Measurements from ENCODE around the gene RELT. TPM values are rescaled to one million over a fixed set of nuclear protein-coding genes. Genes with fewer than 3 reads are reported as not detected.
A peak's percentile ranks its signal among the peaks of the same experiment; 100 is the strongest.

Gene RELT
- polyA plus RNA-seq, 4 donors: 0.67 to 3.3 (median 2.1) TPM

DNA sequence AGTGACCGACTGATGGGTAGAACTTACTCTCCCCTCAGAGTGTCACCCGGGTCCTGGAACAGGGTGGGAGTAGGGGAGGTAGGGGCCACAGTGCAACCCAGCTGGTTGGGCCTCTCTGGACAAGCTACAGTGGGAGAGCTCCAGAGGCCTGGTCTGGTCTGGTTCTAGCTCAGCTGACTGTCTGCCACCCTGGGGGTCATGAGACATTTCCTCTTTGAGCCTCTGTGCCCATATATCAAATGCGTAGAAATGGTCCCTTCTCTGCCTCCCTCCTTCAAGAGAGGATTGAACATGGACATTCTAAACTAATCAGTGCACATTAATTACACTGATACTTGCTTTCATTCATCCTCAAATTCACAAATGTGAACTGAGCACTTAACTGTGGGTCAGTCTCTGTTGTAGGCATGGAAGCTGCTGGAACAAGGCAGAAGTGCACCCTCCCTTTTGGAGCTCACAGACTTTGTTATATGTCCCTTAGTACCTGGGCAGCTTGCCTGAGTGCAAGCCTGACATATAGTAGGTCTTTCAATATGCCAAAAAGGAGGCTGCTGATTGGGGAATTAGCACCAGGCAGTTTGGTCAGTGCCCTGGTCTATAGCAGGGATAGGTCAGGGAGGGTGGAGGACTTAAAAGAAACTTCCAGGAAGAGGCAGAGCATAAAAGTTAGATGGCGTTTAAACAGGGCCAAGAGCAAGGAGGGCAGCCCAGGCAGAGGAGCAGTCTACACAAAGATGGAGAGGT is 42.4 kb upstream of the RELT start:
- H3K4me3 ChIP-seq (ENCODE audit: low read depth in 1 of 3, low read length in 3 of 3): no peak overlapping the region
- no peaks in the 10 kb centered on the region for H3K27me3 ChIP-seq (ENCODE audit: control insufficient read depth in 3 of 3, insufficient read depth in 3 of 3, low read length in 3 of 3)
- DNase-seq (no peak), FAIRE-seq (no peak)
- peaks cover 0 to 51% (median 0%) of the 10 kb centered on the region in 3 donors for H3K36me3 ChIP-seq (ENCODE audit: control insufficient read depth in 3 of 3, insufficient read depth in 2 of 3, low read depth in 1 of 3, low read length in 3 of 3)
- H3K27ac ChIP-seq (ENCODE audit: low read depth in 1 of 3, low read length in 2 of 3): peak overlapping the region in 2 of 3 donors; percentile 76 to 79
- no peaks in the 10 kb centered on the region for H3K9me3 ChIP-seq (ENCODE audit: control insufficient read depth in 2 of 2, insufficient read depth in 1 of 2, low read depth in 1 of 2, low read length in 1 of 2)
- WGBS, 3 donors: 71 to 88% (median 82%) methylated on average over 4 of the region's 4 CpGs
- peaks cover 0 to 56% (median 8%) of the 10 kb centered on the region in 3 donors for H3K4me1 ChIP-seq (ENCODE audit: control insufficient read depth in 3 of 3, insufficient read depth in 2 of 3, low read depth in 1 of 3, low read length in 2 of 3)

DNA sequence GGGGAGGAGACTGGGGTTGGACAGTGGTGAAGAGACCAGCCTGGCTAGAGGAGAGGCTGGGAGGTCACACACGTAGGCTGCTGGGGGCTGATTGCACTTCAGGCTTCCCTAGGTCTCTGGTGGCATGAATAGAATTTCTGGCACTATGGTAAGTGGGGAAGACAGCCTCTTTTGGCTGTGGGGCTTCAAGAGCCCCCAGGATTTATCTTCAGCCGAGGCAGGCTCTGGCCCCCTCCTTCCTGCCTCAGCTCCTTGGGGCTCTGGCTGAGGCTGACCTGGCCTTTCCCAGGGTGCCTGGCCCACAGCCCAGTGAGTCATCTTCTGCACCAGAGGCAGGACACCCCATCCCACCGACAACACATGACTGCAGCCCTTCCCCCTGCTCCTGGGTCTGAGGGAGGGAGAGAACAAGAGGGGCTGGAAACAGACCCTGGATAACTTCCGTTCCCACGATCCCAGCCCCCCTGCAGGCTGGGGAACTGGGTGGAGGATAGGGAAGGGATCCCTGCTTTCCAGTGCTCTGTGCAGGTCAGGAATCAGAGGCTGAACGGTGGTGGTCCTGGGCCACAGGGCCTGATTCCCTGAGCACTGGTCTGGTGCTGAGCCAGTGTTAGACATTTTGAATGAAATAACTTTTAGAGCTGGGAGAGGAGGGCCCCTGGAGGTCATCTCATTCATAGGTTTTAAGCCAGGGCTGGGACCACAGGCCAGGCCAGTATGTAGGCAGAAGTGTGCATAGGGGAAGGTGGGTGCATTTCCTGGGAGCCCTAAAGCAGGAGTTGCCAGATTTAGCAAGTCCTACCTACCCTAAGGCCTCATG is 41.6 kb upstream of the RELT start:
- 54 to 72% (median 62%) methylated on average over 6 of the region's 6 CpGs for WGBS, 3 donors
- H3K27ac ChIP-seq (ENCODE audit: low read depth in 1 of 3, low read length in 2 of 3): peak overlapping the region in 2 of 3 donors; percentile 76 to 79
- H3K27me3 ChIP-seq (ENCODE audit: control insufficient read depth in 3 of 3, insufficient read depth in 3 of 3, low read length in 3 of 3): no peaks in the 10 kb centered on the region
- no peak for FAIRE-seq
- H3K9me3 ChIP-seq (ENCODE audit: control insufficient read depth in 2 of 2, insufficient read depth in 1 of 2, low read depth in 1 of 2, low read length in 1 of 2): no peaks in the 10 kb centered on the region
- peak in 1 of 2 donors; percentile 64 for DNase-seq
- peaks cover 0 to 54% (median 0%) of the 10 kb centered on the region in 3 donors for H3K36me3 ChIP-seq (ENCODE audit: control insufficient read depth in 3 of 3, insufficient read depth in 2 of 3, low read depth in 1 of 3, low read length in 3 of 3)
- H3K4me1 ChIP-seq (ENCODE audit: control insufficient read depth in 3 of 3, insufficient read depth in 2 of 3, low read depth in 1 of 3, low read length in 2 of 3): peaks cover 0 to 53% (median 8%) of the 10 kb centered on the region in 3 donors
- no peak overlapping the region for H3K4me3 ChIP-seq (ENCODE audit: low read depth in 1 of 3, low read length in 3 of 3)

DNA sequence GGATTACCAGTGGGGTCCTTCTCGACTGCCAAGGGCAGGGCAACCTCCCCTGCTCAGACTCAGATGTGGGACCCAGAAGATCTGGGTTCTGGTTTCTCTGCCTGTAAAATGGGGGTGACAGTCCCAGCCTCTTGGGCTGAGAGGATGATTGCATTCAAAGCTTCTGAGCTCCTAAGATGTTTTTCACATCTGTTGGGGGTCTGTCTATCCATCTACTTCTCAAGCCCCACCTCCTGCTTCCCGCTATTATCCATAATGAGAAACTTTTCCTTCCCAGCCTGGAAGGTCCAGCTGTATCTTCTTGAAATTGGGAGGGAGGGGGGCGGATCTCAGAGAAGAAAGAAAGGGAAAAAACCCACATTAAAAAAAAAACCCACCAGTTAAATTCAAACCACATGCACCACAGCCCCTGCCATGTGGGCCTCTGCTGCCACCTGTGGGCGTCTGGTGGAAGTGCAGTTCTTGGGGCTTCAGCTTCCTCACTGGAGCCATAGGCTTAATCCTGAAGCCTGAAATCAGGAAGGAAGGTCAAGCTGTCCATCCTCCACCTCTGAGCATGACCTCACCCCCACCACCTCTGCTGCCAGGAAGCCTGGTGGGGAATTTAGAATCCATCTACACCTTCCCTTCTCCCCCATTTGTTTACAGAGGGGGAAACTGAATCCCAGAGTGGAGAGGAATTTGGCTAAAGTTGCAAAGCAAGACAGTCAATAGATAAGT is 40.8 kb upstream of the RELT start:
- FAIRE-seq (no peak), DNase-seq (peak; percentile 72 to 87)
- Histone ChIP-seq H3K4me1 (ENCODE audit: control insufficient read depth in 3 of 3, insufficient read depth in 2 of 3, low read depth in 1 of 3, low read length in 2 of 3) (peaks cover 0 to 50% (median 8%) of the 10 kb centered on the region in 3 donors), H3K9me3 (ENCODE audit: control insufficient read depth in 2 of 2, insufficient read depth in 1 of 2, low read depth in 1 of 2, low read length in 1 of 2) (no peaks in the 10 kb centered on the region), H3K4me3 (ENCODE audit: low read depth in 1 of 3, low read length in 3 of 3) (no peak overlapping the region), H3K27me3 (ENCODE audit: control insufficient read depth in 3 of 3, insufficient read depth in 3 of 3, low read length in 3 of 3) (no peaks in the 10 kb centered on the region), H3K36me3 (ENCODE audit: control insufficient read depth in 3 of 3, insufficient read depth in 2 of 3, low read depth in 1 of 3, low read length in 3 of 3) (peaks cover 0 to 61% (median 0%) of the 10 kb centered on the region in 3 donors), H3K27ac (ENCODE audit: low read depth in 1 of 3, low read length in 2 of 3) (peak overlapping the region in 2 of 3 donors; percentile 53 to 76)
- WGBS, 3 donors: 13 to 27% (median 18%) methylated on average over 4 of the region's 4 CpGs

DNA sequence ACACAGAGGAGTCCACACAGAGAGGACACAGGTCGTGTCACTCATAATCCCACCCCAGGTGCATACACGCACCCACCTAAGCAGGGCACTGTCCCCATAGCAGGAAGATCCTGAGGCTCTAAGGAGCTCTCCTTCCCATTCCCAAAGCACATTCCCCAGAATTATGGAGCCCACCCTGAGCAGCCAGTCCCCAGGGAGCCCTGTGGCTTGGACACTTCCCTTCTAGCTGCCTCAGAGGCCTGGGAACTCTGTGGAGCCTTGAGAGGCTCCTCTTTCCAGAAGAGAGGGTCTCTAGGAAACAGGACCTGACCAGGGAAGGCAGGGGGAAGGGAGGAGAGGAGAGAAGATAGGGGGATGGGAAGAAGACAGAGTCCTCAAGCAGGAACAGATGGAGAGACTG is 38.4 kb upstream of the RELT start:
- FAIRE-seq (no peak), DNase-seq (no peak)
- Histone ChIP-seq H3K27ac (ENCODE audit: low read depth in 1 of 3, low read length in 2 of 3) (no peak overlapping the region), H3K36me3 (ENCODE audit: control insufficient read depth in 3 of 3, insufficient read depth in 2 of 3, low read depth in 1 of 3, low read length in 3 of 3) (peaks cover 0 to 57% (median 0%) of the 10 kb centered on the region in 3 donors), H3K9me3 (ENCODE audit: control insufficient read depth in 2 of 2, insufficient read depth in 1 of 2, low read depth in 1 of 2, low read length in 1 of 2) (no peaks in the 10 kb centered on the region), H3K27me3 (ENCODE audit: control insufficient read depth in 3 of 3, insufficient read depth in 3 of 3, low read length in 3 of 3) (no peaks in the 10 kb centered on the region), H3K4me3 (ENCODE audit: low read depth in 1 of 3, low read length in 3 of 3) (no peak overlapping the region), H3K4me1 (ENCODE audit: control insufficient read depth in 3 of 3, insufficient read depth in 2 of 3, low read depth in 1 of 3, low read length in 2 of 3) (peaks cover 0 to 26% (median 8%) of the 10 kb centered on the region in 3 donors)
- WGBS, 3 donors: 85 to 92% (median 91%) methylated on average over 2 of the region's 2 CpGs

DNA sequence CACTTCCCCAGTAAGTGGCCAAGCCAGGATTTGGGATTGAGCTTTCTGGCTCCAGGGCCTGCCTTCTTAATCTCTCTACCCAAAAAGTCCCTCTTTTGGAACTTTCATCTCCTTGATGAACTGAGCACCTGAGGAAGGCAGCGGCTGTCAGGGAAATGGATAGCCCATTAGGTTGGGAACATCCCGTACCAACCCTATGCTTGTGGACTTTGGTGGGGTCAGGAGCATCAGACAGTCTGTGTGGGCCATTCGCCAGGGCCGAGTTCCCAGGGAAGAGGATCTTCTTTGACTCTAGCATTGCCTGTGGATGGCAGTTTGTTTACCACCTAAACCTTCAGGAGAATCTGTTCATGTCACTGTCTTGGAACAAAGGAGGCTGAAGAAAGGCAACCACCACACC is 37.9 kb upstream of the RELT start:
- Histone ChIP-seq H3K4me3 (ENCODE audit: low read depth in 1 of 3, low read length in 3 of 3) (no peak overlapping the region), H3K4me1 (ENCODE audit: control insufficient read depth in 3 of 3, insufficient read depth in 2 of 3, low read depth in 1 of 3, low read length in 2 of 3) (peaks cover 0 to 25% (median 8%) of the 10 kb centered on the region in 3 donors), H3K9me3 (ENCODE audit: control insufficient read depth in 2 of 2, insufficient read depth in 1 of 2, low read depth in 1 of 2, low read length in 1 of 2) (no peaks in the 10 kb centered on the region), H3K27ac (ENCODE audit: low read depth in 1 of 3, low read length in 2 of 3) (no peak overlapping the region), H3K36me3 (ENCODE audit: control insufficient read depth in 3 of 3, insufficient read depth in 2 of 3, low read depth in 1 of 3, low read length in 3 of 3) (peaks cover 0 to 57% (median 0%) of the 10 kb centered on the region in 3 donors), H3K27me3 (ENCODE audit: control insufficient read depth in 3 of 3, insufficient read depth in 3 of 3, low read length in 3 of 3) (no peaks in the 10 kb centered on the region)
- FAIRE-seq: no peak
- no peak for DNase-seq
- WGBS, 3 donors: 74 to 91% (median 82%) methylated on average over 4 of the region's 4 CpGs

DNA sequence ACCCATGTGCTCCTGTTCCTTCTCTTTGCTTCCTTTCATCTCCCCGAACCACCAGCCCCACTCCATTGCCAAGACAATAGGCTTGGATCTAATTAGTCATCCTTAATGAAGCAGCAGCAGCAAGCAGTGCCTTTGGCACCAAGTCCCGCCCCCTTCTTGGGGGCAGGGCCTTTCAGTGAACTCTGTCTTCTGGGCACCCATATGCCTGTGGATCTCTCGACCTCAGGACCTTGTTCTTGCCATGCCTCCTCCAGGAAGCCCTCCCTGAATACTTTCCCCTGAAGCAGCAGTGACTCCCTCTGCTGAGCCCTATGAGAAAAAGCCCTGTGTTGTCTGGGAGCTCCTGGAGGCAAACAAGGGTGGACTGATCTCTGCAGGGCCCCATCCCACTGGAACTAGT is 36.0 kb upstream of the RELT start:
- FAIRE-seq (no peak), DNase-seq (no peak)
- H3K27me3 ChIP-seq (ENCODE audit: control insufficient read depth in 3 of 3, insufficient read depth in 3 of 3, low read length in 3 of 3): no peaks in the 10 kb centered on the region
- no peak overlapping the region for H3K27ac ChIP-seq (ENCODE audit: low read depth in 1 of 3, low read length in 2 of 3)
- H3K4me1 ChIP-seq (ENCODE audit: control insufficient read depth in 3 of 3, insufficient read depth in 2 of 3, low read depth in 1 of 3, low read length in 2 of 3): peaks cover 0 to 7% (median 2%) of the 10 kb centered on the region in 3 donors
- H3K4me3 ChIP-seq (ENCODE audit: low read depth in 1 of 3, low read length in 3 of 3): no peak overlapping the region
- H3K9me3 ChIP-seq (ENCODE audit: control insufficient read depth in 2 of 2, insufficient read depth in 1 of 2, low read depth in 1 of 2, low read length in 1 of 2): no peaks in the 10 kb centered on the region
- WGBS, 3 donors: 22 to 60% (median 37%) methylated on average over 3 of the region's 3 CpGs
- peaks cover 0 to 64% (median 0%) of the 10 kb centered on the region in 3 donors for H3K36me3 ChIP-seq (ENCODE audit: control insufficient read depth in 3 of 3, insufficient read depth in 2 of 3, low read depth in 1 of 3, low read length in 3 of 3)

DNA sequence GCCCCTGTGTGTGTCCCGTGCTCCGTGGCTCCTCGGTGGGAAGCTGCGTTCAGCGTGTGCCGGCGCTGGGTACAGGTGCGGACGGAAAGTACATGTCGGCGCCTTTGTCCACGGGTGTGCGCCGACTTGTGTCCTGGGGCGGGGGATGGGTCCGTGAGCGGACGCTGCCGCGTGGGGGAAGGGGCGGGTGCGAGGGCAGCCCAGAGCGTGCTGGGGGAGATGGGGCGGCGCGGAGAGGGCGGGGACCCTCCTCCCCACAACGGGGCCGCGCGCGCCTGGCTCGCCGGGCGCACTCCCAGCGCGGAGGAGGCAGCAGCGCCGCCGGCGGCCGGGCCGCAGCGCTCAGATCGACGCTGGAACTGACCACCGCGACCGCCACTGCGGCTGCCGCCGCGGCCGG is 33.6 kb upstream of the RELT start:
- no peak for FAIRE-seq
- WGBS, 3 donors: 11 to 47% (median 42%) methylated on average over 20 to 54 of the region's 54 CpGs

More for the DNA sequence above, 33.6 kb upstream of the RELT start:
- Histone ChIP-seq H3K4me1 (ENCODE audit: control insufficient read depth in 3 of 3, insufficient read depth in 2 of 3, low read depth in 1 of 3, low read length in 2 of 3) (peaks cover 0 to 4% (median 0%) of the 10 kb centered on the region in 3 donors), H3K4me3 (ENCODE audit: low read depth in 1 of 3, low read length in 3 of 3) (peak overlapping the region in 1 of 3 donors; percentile 23), H3K27ac (ENCODE audit: low read depth in 1 of 3, low read length in 2 of 3) (no peak overlapping the region), H3K9me3 (ENCODE audit: control insufficient read depth in 2 of 2, insufficient read depth in 1 of 2, low read depth in 1 of 2, low read length in 1 of 2) (no peaks in the 10 kb centered on the region), H3K27me3 (ENCODE audit: control insufficient read depth in 3 of 3, insufficient read depth in 3 of 3, low read length in 3 of 3) (no peaks in the 10 kb centered on the region), H3K36me3 (ENCODE audit: control insufficient read depth in 3 of 3, insufficient read depth in 2 of 3, low read depth in 1 of 3, low read length in 3 of 3) (peaks cover 0 to 72% (median 0%) of the 10 kb centered on the region in 3 donors)
- peak in 1 of 2 donors; percentile 53 for DNase-seq
